Measurements from ENCODE around the gene MINDY2. TPM values are rescaled to one million over a fixed set of nuclear protein-coding genes. Genes with fewer than 3 reads are reported as not detected.

The MINDY2 gene
- polyA plus RNA-seq, 3 donors: 3.4 to 10.9 (median 3.4) TPM

- Mint-ChIP-seq H3K27me3 (ENCODE audit: low read depth in 3 of 3) (peaks cover 0 to 1% (median 0%) of the 10 kb centered on the region in 3 donors), H3K27ac (no peak overlapping the region), H3K4me3 (no peak overlapping the region), H3K4me1 (peaks cover 7% of the 10 kb centered on the region), H3K36me3 (peaks cover 36 to 68% of the 10 kb centered on the region in 2 donors), H3K9me3 (no peaks in the 10 kb centered on the region)
- H3K4me3 ChIP-seq (replicated peaks in 1 of 3; ENCODE audit: low read depth in 2 of 3, low read length in 3 of 3): no peak overlapping the region
- no peak overlapping the region for H3K4me2 ChIP-seq (replicated peaks; ENCODE audit: extremely low read depth, low read length, poor library complexity, severe bottlenecking)
- no peak overlapping the region for H3K9ac ChIP-seq (ENCODE audit: insufficient read depth, low read length, poor library complexity, severe bottlenecking)
- H3K36me3 ChIP-seq (replicated peaks in 1 of 2; ENCODE audit: control insufficient read depth in 1 of 2, insufficient read depth in 2 of 2, low read length in 2 of 2): peaks cover 16 to 40% of the 10 kb centered on the region in 2 donors
- no peaks in the 10 kb centered on the region for H3K27me3 ChIP-seq (ENCODE audit: control insufficient read depth in 2 of 2, insufficient read depth in 2 of 2, low read length in 2 of 2)
- no peak overlapping the region for H3K27ac ChIP-seq (ENCODE audit: low read depth in 1 of 2, low read length in 2 of 2)
- no peak overlapping the region for H2AFZ ChIP-seq (ENCODE audit: insufficient read depth, low read depth, low read length, poor library complexity, severe bottlenecking)
- H3K9me3 ChIP-seq (replicated peaks in 1 of 2; ENCODE audit: control insufficient read depth in 1 of 2, insufficient read depth in 1 of 2, low read length in 2 of 2): no peaks in the 10 kb centered on the region
- H4K20me1 ChIP-seq (ENCODE audit: insufficient read depth, low read length): no peaks in the 10 kb centered on the region
- intact Hi-C loops (cut with micrococcal nuclease): no loop called here
- no peak for DNase-seq
- H3K79me2 ChIP-seq (ENCODE audit: insufficient read depth, low read length): no peaks in the 10 kb centered on the region
- TF ChIP-seq CTCF (IDR thresholded peaks at IDR 0.05): peak; percentile 10
- no peaks in the 10 kb centered on the region for H3K4me1 ChIP-seq (ENCODE audit: control insufficient read depth in 1 of 2, insufficient read depth in 2 of 2, low read length in 2 of 2)
- WGBS (ENCODE audit: insufficient coverage): no CpG with 5 or more reads among the region's 5 CpGs
These were observed 81.2 kb downstream of the MINDY2 start for GRCh38 chr15:58852347-58852746.

- Mint-ChIP-seq H3K27me3 (ENCODE audit: low read depth in 3 of 3) (no peaks in the 10 kb centered on the region), H3K27ac (no peak overlapping the region), H3K4me3 (no peak overlapping the region), H3K9me3 (no peaks in the 10 kb centered on the region), H3K36me3 (peaks cover 20 to 45% of the 10 kb centered on the region in 2 donors), H3K4me1 (peaks cover 7% of the 10 kb centered on the region)
- no peak for DNase-seq
- no peaks in the 10 kb centered on the region for H3K9me3 ChIP-seq (replicated peaks in 1 of 2; ENCODE audit: control insufficient read depth in 1 of 2, insufficient read depth in 1 of 2, low read length in 2 of 2)
- WGBS (ENCODE audit: insufficient coverage): no CpG with 5 or more reads among the region's 4 CpGs
- H4K20me1 ChIP-seq (ENCODE audit: insufficient read depth, low read length): no peaks in the 10 kb centered on the region
- no peak overlapping the region for H3K27ac ChIP-seq (ENCODE audit: low read depth in 1 of 2, low read length in 2 of 2)
- H3K36me3 ChIP-seq (replicated peaks in 1 of 2; ENCODE audit: control insufficient read depth in 1 of 2, insufficient read depth in 2 of 2, low read length in 2 of 2): peaks cover 6 to 22% of the 10 kb centered on the region in 2 donors
- no peak overlapping the region for H3K9ac ChIP-seq (ENCODE audit: insufficient read depth, low read length, poor library complexity, severe bottlenecking)
- H3K27me3 ChIP-seq (ENCODE audit: control insufficient read depth in 2 of 2, insufficient read depth in 2 of 2, low read length in 2 of 2): no peaks in the 10 kb centered on the region
- H3K79me2 ChIP-seq (ENCODE audit: insufficient read depth, low read length): no peaks in the 10 kb centered on the region
- intact Hi-C loops (cut with micrococcal nuclease): no loop called here
- H3K4me1 ChIP-seq (ENCODE audit: control insufficient read depth in 1 of 2, insufficient read depth in 2 of 2, low read length in 2 of 2): no peaks in the 10 kb centered on the region
- TF ChIP-seq CTCF (IDR thresholded peaks at IDR 0.05): no peak
- H3K4me2 ChIP-seq (replicated peaks; ENCODE audit: extremely low read depth, low read length, poor library complexity, severe bottlenecking): no peak overlapping the region
- H2AFZ ChIP-seq (ENCODE audit: insufficient read depth, low read depth, low read length, poor library complexity, severe bottlenecking): no peak overlapping the region
- no peak overlapping the region for H3K4me3 ChIP-seq (replicated peaks in 1 of 3; ENCODE audit: low read depth in 2 of 3, low read length in 3 of 3)
These were observed 83.5 kb downstream of the MINDY2 start for GRCh38 chr15:58854593-58854992.

Measured in CD14-positive monocyte (primary cell).